NCI-H2227 (cell line): Measurements from ENCODE around the gene PCDHA11.
"Not testable (repeated sequence)": the region's sequence is repeated elsewhere in the genome, so short reads cannot be mapped to it uniquely, and the experiment has no call there.

ENCODE experiments used
- DNase-seq: peaks from one replicate; lab custom pipeline; 2025; ENCODE audit not compliant: unreplicated experiment; lab: John Stamatoyannopoulos, UW

PCDHA11 gene

GRCh38 chr5:140868721-140869554 lies at the start of gene PCDHA11:
Gene PCDHA11 (plus strand): TSS chr5:140868957. CDS start chr5:140869104, 147 bp downstream.
- no peak for DNase-seq

GRCh38 chr5:140821375-140822280 lies 47.1 kb upstream of the PCDHA11 start, which contains the start of gene PCDHA5:
Gene PCDHA5 (plus strand): TSS chr5:140821613.
- no peak for DNase-seq

DNA sequence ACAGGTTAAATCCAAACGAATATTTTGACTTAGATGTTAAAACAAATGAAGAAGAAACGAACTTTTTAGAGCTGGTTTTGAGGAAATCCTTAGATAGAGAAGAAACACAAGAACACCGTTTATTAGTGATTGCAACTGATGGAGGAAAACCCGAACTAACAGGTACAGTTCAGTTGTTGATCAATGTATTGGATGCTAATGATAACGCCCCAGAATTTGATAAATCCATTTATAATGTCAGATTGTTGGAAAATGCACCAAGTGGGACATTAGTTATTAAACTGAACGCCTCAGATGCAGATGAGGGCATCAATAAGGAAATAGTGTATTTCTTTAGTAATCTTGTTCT lies 46.5 kb upstream of the PCDHA11 start:
- DNase-seq, result no peak

DNA sequence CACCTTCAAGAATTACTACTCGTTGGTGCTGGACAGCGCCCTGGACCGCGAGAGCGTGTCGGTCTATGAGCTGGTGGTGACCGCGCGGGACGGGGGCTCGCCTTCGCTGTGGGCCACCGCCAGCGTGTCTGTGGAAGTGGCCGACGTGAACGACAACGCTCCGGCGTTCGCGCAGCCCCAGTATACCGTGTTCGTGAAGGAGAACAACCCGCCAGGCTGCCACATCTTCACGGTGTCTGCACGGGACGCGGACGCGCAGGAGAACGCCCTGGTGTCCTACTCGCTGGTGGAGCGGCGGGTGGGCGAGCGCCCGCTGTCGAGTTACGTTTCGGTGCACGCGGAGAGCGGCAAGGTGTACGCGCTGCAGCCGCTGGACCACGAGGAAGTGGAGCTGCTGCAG lies 45.8 kb upstream of the PCDHA11 start:
- not testable (repeated sequence) for DNase-seq

GRCh38 chr5:140823475-140823874 lies 45.3 kb upstream of the PCDHA11 start:
- no peak for DNase-seq

- DNase-seq, result peak; percentile 44
Measured at GRCh38 chr5:140827704-140828361, 40.9 kb upstream of the PCDHA11 start, which contains the start of gene PCDHA6. Gene PCDHA6 (plus strand): TSS chr5:140827960. CDS start chr5:140828092, 132 bp downstream.

DNA sequence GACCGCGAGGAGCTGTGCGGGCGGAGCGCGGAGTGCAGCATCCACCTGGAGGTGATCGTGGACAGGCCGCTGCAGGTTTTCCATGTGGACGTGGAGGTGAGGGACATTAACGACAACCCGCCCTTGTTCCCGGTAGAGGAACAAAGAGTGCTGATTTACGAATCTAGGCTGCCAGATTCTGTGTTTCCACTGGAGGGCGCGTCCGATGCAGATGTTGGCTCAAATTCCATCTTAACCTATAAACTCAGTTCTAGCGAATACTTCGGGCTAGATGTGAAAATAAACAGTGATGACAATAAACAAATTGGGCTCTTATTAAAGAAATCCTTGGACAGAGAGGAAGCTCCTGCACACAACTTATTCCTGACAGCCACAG lies 40.4 kb upstream of the PCDHA11 start:
- peak; percentile 41 for DNase-seq

DNA sequence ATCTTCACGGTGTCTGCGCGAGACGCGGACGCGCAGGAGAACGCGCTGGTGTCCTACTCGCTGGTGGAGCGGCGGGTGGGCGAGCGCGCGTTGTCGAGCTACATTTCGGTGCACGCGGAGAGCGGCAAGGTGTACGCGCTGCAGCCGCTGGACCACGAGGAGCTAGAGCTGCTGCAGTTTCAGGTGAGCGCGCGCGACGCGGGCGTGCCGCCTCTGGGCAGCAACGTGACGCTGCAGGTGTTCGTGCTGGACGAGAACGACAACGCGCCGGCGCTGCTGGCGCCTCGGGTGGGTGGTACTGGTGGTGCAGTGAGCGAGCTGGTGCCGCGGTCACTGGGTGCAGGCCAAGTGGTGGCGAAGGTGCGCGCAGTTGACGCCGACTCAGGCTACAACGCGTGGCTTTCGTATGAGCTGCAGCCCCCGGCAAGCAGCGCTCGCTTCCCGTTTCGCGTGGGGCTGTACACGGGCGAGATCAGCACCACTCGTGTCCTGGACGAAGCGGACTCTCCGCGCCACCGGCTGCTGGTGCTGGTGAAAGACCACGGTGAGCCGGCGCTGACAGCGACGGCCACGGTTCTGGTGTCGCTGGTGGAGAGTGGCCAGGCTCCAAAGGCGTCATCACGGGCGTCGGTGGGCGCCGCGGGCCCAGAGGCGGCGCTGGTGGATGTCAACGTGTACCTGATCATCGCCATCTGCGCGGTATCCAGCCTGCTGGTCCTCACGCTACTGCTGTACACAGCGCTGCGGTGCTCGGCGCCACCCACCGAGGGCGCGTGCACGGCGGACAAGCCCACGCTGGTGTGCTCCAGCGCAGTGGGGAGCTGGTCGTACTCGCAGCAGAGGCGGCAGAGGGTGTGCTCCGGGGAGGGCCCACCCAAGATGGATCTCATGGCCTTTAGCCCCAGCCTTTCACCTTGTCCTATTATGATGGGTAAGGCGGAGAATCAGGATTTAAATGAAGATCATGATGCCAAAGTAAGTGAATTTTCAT lies 39.0 kb upstream of the PCDHA11 start:
- DNase-seq, result not testable (repeated sequence)

- no peak for DNase-seq
Measured at GRCh38 chr5:140833993-140834392, 34.8 kb upstream of the PCDHA11 start, which contains the start of gene PCDHA7. Gene PCDHA7 (plus strand): TSS chr5:140834269. CDS start chr5:140834384, 115 bp downstream.

- not testable (repeated sequence) for DNase-seq
Measured at GRCh38 chr5:140834439-140835008, 34.2 kb upstream of the PCDHA11 start.

DNA sequence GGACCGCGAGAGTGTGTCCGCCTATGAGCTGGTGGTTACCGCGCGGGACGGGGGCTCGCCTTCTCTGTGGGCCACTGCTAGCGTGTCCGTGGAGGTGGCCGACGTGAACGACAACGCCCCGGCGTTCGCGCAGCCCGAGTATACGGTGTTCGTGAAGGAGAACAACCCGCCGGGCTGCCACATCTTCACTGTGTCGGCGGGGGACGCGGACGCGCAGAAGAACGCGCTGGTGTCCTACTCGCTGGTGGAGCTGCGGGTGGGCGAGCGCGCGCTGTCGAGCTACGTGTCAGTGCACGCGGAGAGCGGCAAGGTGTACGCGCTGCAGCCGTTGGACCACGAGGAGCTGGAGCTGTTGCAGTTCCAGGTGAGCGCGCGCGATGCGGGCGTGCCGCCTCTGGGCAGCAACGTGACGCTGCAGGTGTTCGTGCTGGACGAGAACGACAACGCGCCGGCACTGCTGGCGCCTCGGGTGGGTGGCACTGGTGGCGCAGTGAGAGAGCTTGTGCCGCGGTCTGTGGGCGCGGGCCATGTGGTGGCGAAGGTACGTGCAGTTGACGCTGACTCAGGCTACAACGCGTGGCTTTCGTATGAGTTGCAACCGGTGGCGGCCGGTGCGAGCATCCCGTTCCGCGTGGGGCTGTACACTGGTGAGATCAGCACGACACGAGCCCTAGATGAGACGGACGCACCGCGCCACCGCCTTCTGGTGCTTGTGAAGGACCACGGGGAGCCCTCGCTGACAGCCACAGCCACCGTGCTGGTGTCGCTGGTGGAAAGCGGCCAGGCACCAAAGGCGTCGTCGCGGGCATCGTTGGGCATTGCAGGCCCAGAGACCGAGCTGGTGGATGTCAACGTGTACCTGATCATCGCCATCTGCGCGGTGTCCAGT lies 32.9 kb upstream of the PCDHA11 start:
- DNase-seq, result no peak

GRCh38 chr5:140840978-140841962 lies 27.5 kb upstream of the PCDHA11 start, which contains the start of gene PCDHA8:
Gene PCDHA8 (plus strand): TSS chr5:140841187. CDS start chr5:140841322, 135 bp downstream.
- DNase-seq, result no peak

DNA sequence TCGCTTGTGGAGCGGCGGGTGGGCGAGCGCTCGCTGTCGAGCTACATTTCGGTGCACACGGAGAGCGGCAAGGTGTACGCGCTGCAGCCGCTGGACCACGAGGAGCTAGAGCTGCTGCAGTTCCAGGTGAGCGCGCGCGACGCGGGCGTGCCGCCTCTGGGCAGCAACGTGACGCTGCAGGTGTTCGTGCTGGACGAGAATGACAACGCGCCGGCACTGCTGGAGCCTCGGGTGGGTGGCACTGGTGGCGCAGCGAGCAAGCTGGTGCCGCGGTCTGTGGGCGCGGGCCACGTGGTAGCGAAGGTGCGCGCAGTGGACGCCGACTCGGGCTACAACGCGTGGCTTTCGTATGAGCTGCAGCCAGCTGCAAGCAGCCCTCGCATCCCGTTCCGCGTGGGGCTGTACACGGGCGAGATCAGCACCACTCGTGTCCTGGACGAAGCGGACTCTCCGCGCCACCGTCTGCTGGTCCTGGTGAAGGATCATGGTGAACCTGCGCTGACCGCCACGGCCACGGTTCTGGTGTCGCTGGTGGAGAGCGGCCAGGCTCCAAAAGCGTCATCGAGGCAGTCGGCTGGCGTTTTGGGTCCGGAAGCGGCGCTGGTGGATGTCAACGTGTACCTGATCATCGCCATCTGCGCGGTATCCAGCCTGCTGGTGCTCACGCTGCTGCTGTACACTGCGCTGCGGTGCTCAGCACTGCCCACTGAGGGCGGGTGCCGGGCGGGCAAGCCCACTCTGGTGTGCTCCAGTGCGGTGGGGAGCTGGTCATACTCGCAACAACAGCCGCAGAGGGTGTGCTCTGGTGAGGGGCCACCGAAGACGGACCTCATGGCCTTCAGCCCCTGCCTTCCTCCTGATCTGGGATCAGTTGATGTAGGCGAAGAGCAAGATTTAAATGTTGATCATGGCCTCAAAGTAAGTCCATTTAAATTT lies 25.7 kb upstream of the PCDHA11 start:
- DNase-seq, result no peak

GRCh38 chr5:140848139-140849102 lies 20.3 kb upstream of the PCDHA11 start, which contains the start of gene PCDHA9:
Gene PCDHA9 (plus strand): TSS chr5:140848382. CDS start chr5:140848496, 114 bp downstream.
- DNase-seq, result not testable (repeated sequence)
